CD4-positive, alpha-beta T cell treated with Interleukin-21 for 1 hour (primary cell): ENCODE results near the gene ENPP1.

Experiments
- DNase-seq: peaks from one replicate; pipeline ENCODE4 v3.0.0-alpha.2; 2020

The ENPP1 gene

GRCh38 chr6:131917763-131918649 lies 110.2 kb downstream of the ENPP1 start:
- no peak for DNase-seq

GRCh38 chr6:131918650-131919355 lies 111.0 kb downstream of the ENPP1 start:
- no peak for DNase-seq

GRCh38 chr6:131920656-131921055 lies 112.8 kb downstream of the ENPP1 start:
- no peak for DNase-seq

- DNase-seq: peak; percentile 14
These were observed 115.5 kb downstream of the ENPP1 start for GRCh38 chr6:131923356-131923755.

GRCh38 chr6:131924881-131925474 lies 117.2 kb downstream of the ENPP1 start:
- DNase-seq: no peak

- DNase-seq: no peak
These were observed 121.4 kb downstream of the ENPP1 start for GRCh38 chr6:131929264-131929663.

- no peak for DNase-seq
These were observed 122.2 kb downstream of the ENPP1 start for GRCh38 chr6:131929976-131930375.

- no peak for DNase-seq
These were observed 123.4 kb downstream of the ENPP1 start for GRCh38 chr6:131931063-131931750.

GRCh38 chr6:131936156-131936555 lies 128.3 kb downstream of the ENPP1 start:
- DNase-seq: no peak

GRCh38 chr6:131937226-131937625 lies 129.4 kb downstream of the ENPP1 start:
- DNase-seq: no peak

- DNase-seq: no peak
These were observed 130.1 kb downstream of the ENPP1 start for GRCh38 chr6:131937703-131938631.
